Keratinocyte (primary cell): Measurements from ENCODE around the gene SLAMF8. TPM values are rescaled to one million over a fixed set of nuclear protein-coding genes. Genes with fewer than 3 reads are reported as not detected.
A peak's percentile ranks its signal among the peaks of the same experiment; 100 is the strongest.

Experiments
- DNase-seq: peaks from one replicate; pipeline ENCODE4 v3.0.0-alpha.2; 2011; ENCODE audit warnings: low read depth, missing footprints, low spot score
- FAIRE-seq: peaks from 2 replicates; lab custom pipeline; 2011; peaks lifted over from hg19 to GRCh38; lab: Jason Lieb, UNC
- H2AFZ ChIP-seq: 2 replicates; pipeline ENCODE4 v1.6.0; 2012; ENCODE audit warnings: low read length, control low read depth, inconsistent platforms; ENCODE audit not compliant: control insufficient read depth
- H3K27ac ChIP-seq: 2 replicates; pipeline ENCODE4 v1.5.1; 2011; ENCODE audit warnings: low read length; ENCODE audit not compliant: control insufficient read depth, insufficient read depth
- H3K27me3 ChIP-seq: 3 replicates; pipeline ENCODE4 v1.6.0; 2011; ENCODE audit warnings: low read length; ENCODE audit not compliant: control insufficient read depth, insufficient read depth; ENCODE audit errors: extremely low read depth
- H3K36me3 ChIP-seq, 2 experiments: 2 replicates in 1 of 2; 3 replicates in 1 of 2; pipeline ENCODE4 v1.5.1; 2011; ENCODE audit warnings: low read length in 2 of 2, mild to moderate bottlenecking in 1 of 2; ENCODE audit not compliant: control insufficient read depth in 2 of 2, insufficient read depth in 2 of 2; ENCODE audit errors: extremely low read depth in 1 of 2
- H3K4me1 ChIP-seq: 3 replicates; pipeline ENCODE4 v1.5.1; 2011; ENCODE audit warnings: low read length; ENCODE audit not compliant: control insufficient read depth, insufficient read depth; ENCODE audit errors: extremely low read depth
- H3K4me2 ChIP-seq: 3 replicates; pipeline ENCODE4 v1.6.0; 2011; ENCODE audit warnings: low read depth, low read length; ENCODE audit not compliant: control insufficient read depth, insufficient read depth; ENCODE audit errors: extremely low read depth
- H3K4me3 ChIP-seq, 3 experiments: fragments of 200-600 bp in 1 of 3; sonication (generic) in 1 of 3; 2 replicates in 2 of 3; 3 replicates in 1 of 3; pipeline ENCODE4 v1.5.1; 2011 to 2016; ENCODE audit warnings: low read length in 3 of 3, mild to moderate bottlenecking in 3 of 3, control low read depth in 2 of 3, inconsistent platforms in 1 of 3, low read depth in 1 of 3, mixed read lengths in 1 of 3, mixed run types in 1 of 3, moderate library complexity in 1 of 3; ENCODE audit not compliant: control insufficient read depth in 2 of 3, insufficient read depth in 2 of 3; ENCODE audit errors: extremely low read depth in 1 of 3
- H3K79me2 ChIP-seq: 2 replicates; pipeline ENCODE4 v1.6.0; 2012; ENCODE audit warnings: low read length; ENCODE audit not compliant: control insufficient read depth, insufficient read depth
- H3K9ac ChIP-seq: 3 replicates; pipeline ENCODE4 v1.6.0; 2011; ENCODE audit warnings: low read length; ENCODE audit not compliant: control insufficient read depth, insufficient read depth; ENCODE audit errors: extremely low read depth
- H3K9me1 ChIP-seq: 3 replicates; pipeline ENCODE4 v1.6.0; 2011; ENCODE audit warnings: low read length; ENCODE audit not compliant: control insufficient read depth, insufficient read depth; ENCODE audit errors: extremely low read depth
- H3K9me3 ChIP-seq: 2 replicates; pipeline ENCODE4 v1.5.1; 2012; ENCODE audit warnings: low read depth, low read length; ENCODE audit not compliant: control insufficient read depth
- H4K20me1 ChIP-seq: 3 replicates; pipeline ENCODE4 v1.6.0; 2011; ENCODE audit warnings: low read length; ENCODE audit not compliant: control insufficient read depth, insufficient read depth; ENCODE audit errors: extremely low read depth
- CTCF ChIP-seq, 3 experiments: IDR thresholded peaks in 1 of 3; conservative IDR thresholded peaks in 1 of 3; optimal IDR thresholded peaks in 1 of 3; 2 replicates in 2 of 3; 3 replicates in 1 of 3; pipeline versions ENCODE3 to v1.5.1; 2011; ENCODE audit warnings: low read length in 3 of 3, mild to moderate bottlenecking in 3 of 3, moderate library complexity in 2 of 3, control low read depth in 1 of 3, inconsistent platforms in 1 of 3; ENCODE audit not compliant: insufficient read depth in 2 of 3; ENCODE audit errors: extremely low read depth in 1 of 3
- EZH2 ChIP-seq: IDR thresholded peaks from one replicate; pipeline ENCODE4 v1.6.1; 2012; ENCODE audit warnings: inconsistent platforms, mild to moderate bottlenecking, low read length, moderate library complexity
- dilution Hi-C: fragments of 300-500 bp; cut with MboI; formaldehyde crosslinking; loops from one replicate; pipeline ENCODE4 v1.7.0; 2020; ENCODE audit warnings: low sequenced_read_pairs; ENCODE audit not compliant: extremely low pct_ligation_motif_present
- polyA plus RNA-seq, 5 experiments: library from polyadenylated mRNA; depleted of rRNA in 3 of 5; stranded (reverse) in 3 of 5; stranded (forward) in 1 of 5; unstranded in 1 of 5; fragments of >200 nt; gene quantifications; 1 replicate in 1 of 5; 2 replicates in 3 of 5; 3 replicates in 1 of 5; pipeline versions ENCODE4 v1.2.1 to v1.2.3, GENCODE V29; 2011 to 2012; ENCODE audit warnings: missing spikeins in 2 of 5, low read depth in 1 of 5, low replicate concordance in 1 of 5

The SLAMF8 gene
- polyA plus RNA-seq, 1 donor (not counting 4 experiments of a cell fraction or from before 2014, with no cell fraction given), result not detected

GRCh38 chr1:159781992-159782391 is 44.7 kb upstream of the SLAMF8 start:
- dilution Hi-C loops, result loop anchor here (25.0 kb wide), 1 partner anchor 255 kb away; the partner anchor contains the start of gene PIGM
- Histone ChIP-seq H2AFZ (no peak overlapping the region), H3K36me3 (no peaks in the 10 kb centered on the region), H4K20me1 (no peaks in the 10 kb centered on the region), H3K9me3 (no peaks in the 10 kb centered on the region), H3K27me3 (no peaks in the 10 kb centered on the region), H3K79me2 (no peaks in the 10 kb centered on the region), H3K4me1 (peaks cover 6% of the 10 kb centered on the region), H3K4me3 (peak overlapping the region in 2 of 3 experiments; percentile 64 to 90), H3K4me2 (peak overlapping the region; percentile 59), H3K9ac (no peak overlapping the region), H3K9me1 (no peaks in the 10 kb centered on the region), H3K27ac (no peak overlapping the region)
- DNase-seq (no peak), FAIRE-seq (no peak)
- no peak for TF ChIP-seq EZH2
- no peak for TF ChIP-seq CTCF (optimal IDR thresholded peaks at IDR 0.05 in 1 of 3, IDR thresholded peaks at IDR 0.05 in 1 of 3, conservative IDR thresholded peaks at IDR 0.05 in 1 of 3; ENCODE audit: extremely low read depth in 1 of 3, insufficient read depth in 2 of 3, low read length in 3 of 3)

GRCh38 chr1:159783724-159784123 is 42.9 kb upstream of the SLAMF8 start:
- H3K9me3 ChIP-seq, result no peaks in the 10 kb centered on the region
- no peaks in the 10 kb centered on the region for H3K36me3 ChIP-seq
- TF ChIP-seq EZH2 (no peak), CTCF (optimal IDR thresholded peaks at IDR 0.05 in 1 of 3, IDR thresholded peaks at IDR 0.05 in 1 of 3, conservative IDR thresholded peaks at IDR 0.05 in 1 of 3; ENCODE audit: extremely low read depth in 1 of 3, insufficient read depth in 2 of 3, low read length in 3 of 3) (no peak)
- no peaks in the 10 kb centered on the region for H4K20me1 ChIP-seq
- no peak overlapping the region for H3K4me3 ChIP-seq
- no peaks in the 10 kb centered on the region for H3K27me3 ChIP-seq
- FAIRE-seq (no peak), DNase-seq (no peak)
- H3K9me1 ChIP-seq, result no peaks in the 10 kb centered on the region
- H2AFZ ChIP-seq, result no peak overlapping the region
- H3K27ac ChIP-seq, result no peak overlapping the region
- H3K4me2 ChIP-seq, result no peak overlapping the region
- H3K4me1 ChIP-seq, result peaks cover 8% of the 10 kb centered on the region
- no peak overlapping the region for H3K9ac ChIP-seq
- H3K79me2 ChIP-seq, result no peaks in the 10 kb centered on the region
- dilution Hi-C loops, result loop anchor here (25.0 kb wide), 1 partner anchor 254 kb away; the partner anchor contains the start of gene PIGM
